Activated naive CD8-positive, alpha-beta T cell treated with anti-CD3 and anti-CD28 coated beads for 36 hours (primary cell): Measurements from ENCODE around the gene MSI2. TPM values are rescaled to one million over a fixed set of nuclear protein-coding genes. Genes with fewer than 3 reads are reported as not detected.
"Not testable (repeated sequence)": the region's sequence is repeated elsewhere in the genome, so short reads cannot be mapped to it uniquely, and the experiment has no call there.

Source experiments
- DNase-seq: peaks from one replicate; pipeline ENCODE4 v3.0.0; 2021
- H3K27ac Mint-ChIP-seq: one replicate; pipeline ENCODE4 v1.8.0; 2022; ENCODE audit warnings: mild to moderate bottlenecking, moderate library complexity, mixed read lengths
- H3K27me3 Mint-ChIP-seq: one replicate; pipeline ENCODE4 v1.8.0; 2022; ENCODE audit warnings: mild to moderate bottlenecking, mixed read lengths
- H3K36me3 Mint-ChIP-seq: one replicate; pipeline ENCODE4 v1.8.0; 2021; ENCODE audit warnings: mild to moderate bottlenecking, mixed read lengths
- H3K4me1 Mint-ChIP-seq: one replicate; pipeline ENCODE4 v1.8.0; 2021; ENCODE audit warnings: mixed read lengths
- H3K4me3 Mint-ChIP-seq: one replicate; pipeline ENCODE4 v1.8.0; 2022; ENCODE audit warnings: mild to moderate bottlenecking, moderate library complexity, mixed read lengths
- H3K9me3 Mint-ChIP-seq: one replicate; pipeline ENCODE4 v1.8.0; 2022; ENCODE audit warnings: mixed read lengths
- total RNA-seq, 2 experiments: library from RNA; stranded (reverse); gene quantifications; one replicate each; pipeline ENCODE4 v1.2.3, GENCODE V29; 2021

The MSI2 gene
- 10 to 100 TPM; 48.0 to 49.4 TPM for total RNA-seq

DNA sequence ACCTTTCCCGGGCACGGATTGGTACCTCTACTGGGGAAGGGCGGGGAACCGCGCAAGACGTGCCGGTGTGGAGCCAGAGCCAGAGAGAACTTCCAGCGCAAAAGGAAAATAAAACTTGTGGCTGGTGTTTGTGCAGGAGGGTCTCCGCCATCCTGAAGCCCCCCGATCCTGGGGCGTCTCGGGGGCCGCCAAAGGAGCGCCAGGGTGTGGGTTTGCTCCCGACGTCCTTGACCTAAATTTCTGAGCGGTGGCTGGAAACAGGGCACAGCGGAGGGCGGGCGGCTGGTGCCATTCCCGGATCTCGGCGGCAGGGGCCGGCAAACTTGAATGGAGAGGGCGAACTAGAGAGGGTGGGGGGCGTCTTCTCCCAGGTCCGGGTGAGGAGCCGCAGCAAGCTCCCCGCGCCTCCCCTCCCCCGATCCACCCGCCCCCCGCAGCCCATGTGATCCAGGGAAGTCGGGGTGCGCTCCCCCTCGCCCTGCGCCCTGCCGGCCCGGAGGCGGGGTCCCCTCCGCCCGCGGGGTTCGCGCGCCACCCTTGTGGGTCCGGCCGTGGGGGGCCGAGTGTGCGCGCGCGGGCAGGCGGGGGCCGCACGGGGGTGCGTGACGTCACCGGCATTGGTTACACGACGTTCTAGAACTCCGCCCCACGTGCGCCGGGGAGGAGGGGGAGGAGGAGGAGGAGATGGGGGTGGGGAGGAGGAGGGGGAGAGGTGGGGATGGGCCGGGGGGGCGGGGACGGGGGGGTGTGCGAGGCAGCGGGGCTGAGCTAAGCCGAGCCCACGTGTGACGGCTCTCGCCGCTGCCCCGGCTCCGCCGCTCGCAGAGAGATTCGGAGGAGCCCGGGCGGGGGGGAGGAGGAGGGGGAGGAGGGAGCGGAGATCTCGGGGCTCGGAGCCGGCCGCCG lies at the start of gene MSI2:
Gene MSI2, plus strand, starts transcription at position 748 of the 906 bp plus-strand sequence. CDS start 220 bp downstream, outside the sequence.
- H3K27me3 Mint-ChIP-seq = no peaks in the 10 kb centered on the region
- peak within 1 kb of the TSS; percentile 90 for H3K27ac Mint-ChIP-seq
- DNase-seq = peak; percentile 85
- H3K4me3 Mint-ChIP-seq = peak within 1 kb of the TSS; percentile 88
- peaks cover 5% of the 10 kb centered on the region for H3K9me3 Mint-ChIP-seq
- H3K36me3 Mint-ChIP-seq = peaks cover 21% of the 10 kb centered on the region
- H3K4me1 Mint-ChIP-seq = peaks cover 40% of the 10 kb centered on the region

DNA sequence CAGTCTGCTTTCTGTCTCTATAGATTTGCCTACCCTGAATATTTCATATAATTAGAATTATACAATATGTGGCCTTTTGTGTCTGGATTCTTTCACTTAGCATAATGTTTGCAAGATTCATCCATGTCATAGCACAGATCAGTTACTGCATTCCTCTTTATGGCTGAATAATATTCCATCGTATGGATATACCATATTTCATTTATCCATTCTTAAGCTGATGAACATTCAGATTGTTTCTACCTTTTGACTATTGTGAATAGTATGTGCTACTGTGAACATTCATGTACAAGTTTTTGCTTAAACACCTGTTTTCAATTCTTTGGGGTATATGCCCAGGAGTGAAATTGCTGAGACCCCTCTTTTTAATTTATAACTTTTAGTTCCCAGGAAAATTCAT lies 49.4 kb upstream of the MSI2 start:
- Mint-ChIP-seq H3K27ac (no peak overlapping the region), H3K4me3 (no peak overlapping the region), H3K27me3 (no peaks in the 10 kb centered on the region), H3K36me3 (no peaks in the 10 kb centered on the region), H3K9me3 (no peaks in the 10 kb centered on the region), H3K4me1 (no peaks in the 10 kb centered on the region)
- DNase-seq = no peak

DNA sequence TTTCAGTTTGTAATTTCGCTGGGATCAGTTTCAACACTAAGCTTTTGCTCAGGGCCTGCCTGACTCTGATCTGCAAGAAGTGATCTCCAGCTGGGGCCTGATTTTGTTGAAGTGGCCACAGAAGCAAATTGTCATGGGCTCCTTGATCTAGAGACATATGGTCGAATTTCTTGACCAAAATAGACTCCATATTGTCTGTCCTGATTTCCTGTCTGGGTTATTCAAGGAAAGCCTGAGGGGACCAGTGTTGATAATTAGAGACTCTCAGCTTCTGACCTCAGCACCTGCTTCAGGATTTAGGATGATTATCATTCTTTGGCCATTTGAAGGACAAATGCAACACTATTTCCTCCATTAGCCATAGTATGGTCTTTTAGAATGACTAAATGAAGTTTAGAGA lies 48.9 kb upstream of the MSI2 start:
- Mint-ChIP-seq H3K36me3 (no peaks in the 10 kb centered on the region), H3K9me3 (no peaks in the 10 kb centered on the region), H3K4me1 (no peaks in the 10 kb centered on the region), H3K27ac (no peak overlapping the region), H3K4me3 (no peak overlapping the region), H3K27me3 (no peaks in the 10 kb centered on the region)
- DNase-seq = no peak

GRCh38 chr17:57210224-57210553 lies 46.1 kb upstream of the MSI2 start:
- Mint-ChIP-seq H3K27me3 (peaks cover 7% of the 10 kb centered on the region), H3K4me3 (no peak overlapping the region)

DNA sequence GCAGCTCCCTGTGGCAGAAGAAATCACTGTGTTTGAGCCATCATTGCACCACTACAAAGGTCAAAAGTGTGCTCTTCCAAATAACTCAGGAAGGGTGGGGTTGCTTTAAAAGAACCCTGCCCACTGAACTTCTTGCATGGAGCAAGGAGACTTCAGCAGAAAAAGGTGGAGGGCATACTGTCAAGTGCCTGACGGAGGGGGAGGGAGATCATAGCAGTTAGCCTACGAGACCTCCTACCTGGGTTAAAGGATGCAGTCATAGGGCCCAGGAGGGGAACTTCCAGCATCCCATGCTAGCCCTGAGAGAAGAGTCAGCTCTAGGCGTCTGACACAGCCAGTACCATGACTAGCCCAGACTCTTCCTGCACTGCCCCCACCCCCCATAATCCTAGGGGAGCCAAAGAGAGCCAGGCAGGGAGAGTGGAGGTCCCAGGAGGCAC lies 45.3 kb upstream of the MSI2 start:
- Mint-ChIP-seq H3K27ac (no peak overlapping the region), H3K27me3 (peaks cover 7% of the 10 kb centered on the region), H3K4me1 (no peaks in the 10 kb centered on the region), H3K36me3 (no peaks in the 10 kb centered on the region), H3K4me3 (no peak overlapping the region), H3K9me3 (no peaks in the 10 kb centered on the region)
- no peak for DNase-seq

More at GRCh38 chr17:57210224-57210553, 46.1 kb upstream of the MSI2 start:
- Mint-ChIP-seq H3K36me3 (no peaks in the 10 kb centered on the region), H3K9me3 (no peaks in the 10 kb centered on the region), H3K4me1 (no peaks in the 10 kb centered on the region), H3K27ac (no peak overlapping the region)
- no peak for DNase-seq

- Mint-ChIP-seq H3K27me3 (peaks cover 7% of the 10 kb centered on the region), H3K36me3 (no peaks in the 10 kb centered on the region), H3K27ac (no peak overlapping the region), H3K4me1 (no peaks in the 10 kb centered on the region), H3K4me3 (no peak overlapping the region), H3K9me3 (no peaks in the 10 kb centered on the region)
- no peak for DNase-seq
These were observed 44.8 kb upstream of the MSI2 start for GRCh38 chr17:57211543-57211942.

DNA sequence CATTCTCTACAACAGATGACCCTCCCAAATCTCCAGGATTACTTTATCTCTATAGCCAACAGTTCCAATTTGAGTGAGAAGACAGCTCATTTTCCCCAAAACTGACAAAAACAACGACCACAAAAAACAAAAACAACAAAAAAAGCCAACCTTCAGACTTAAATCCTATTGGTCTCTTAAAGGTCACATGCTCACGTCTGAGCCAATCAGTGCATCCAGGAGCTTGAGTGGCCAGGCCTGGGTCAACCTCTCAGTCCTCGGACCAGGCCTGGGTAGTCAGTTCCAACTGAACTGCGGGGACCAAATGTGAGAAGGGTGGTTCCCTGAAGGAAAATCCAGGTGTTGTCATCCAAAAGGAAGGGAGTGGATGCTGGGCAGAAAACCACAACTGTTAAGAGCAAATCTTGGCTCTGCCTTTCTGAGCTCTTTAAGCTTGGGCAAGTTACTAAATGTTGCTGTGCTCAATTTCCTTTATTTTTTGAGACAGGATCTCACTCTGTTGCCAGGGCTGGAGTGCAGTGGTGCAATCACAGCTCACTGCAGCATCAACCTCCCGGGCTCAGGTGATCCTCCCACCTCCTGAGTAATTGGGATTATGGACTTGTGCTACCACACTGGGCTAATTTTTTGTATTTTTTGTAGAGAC lies 43.0 kb upstream of the MSI2 start:
- no peaks in the 10 kb centered on the region for H3K9me3 Mint-ChIP-seq
- H3K4me3 Mint-ChIP-seq = no peak overlapping the region
- DNase-seq = no peak
- H3K27me3 Mint-ChIP-seq = peaks cover 7% of the 10 kb centered on the region
- no peak overlapping the region for H3K27ac Mint-ChIP-seq
- no peaks in the 10 kb centered on the region for H3K36me3 Mint-ChIP-seq
- H3K4me1 Mint-ChIP-seq = no peaks in the 10 kb centered on the region

DNA sequence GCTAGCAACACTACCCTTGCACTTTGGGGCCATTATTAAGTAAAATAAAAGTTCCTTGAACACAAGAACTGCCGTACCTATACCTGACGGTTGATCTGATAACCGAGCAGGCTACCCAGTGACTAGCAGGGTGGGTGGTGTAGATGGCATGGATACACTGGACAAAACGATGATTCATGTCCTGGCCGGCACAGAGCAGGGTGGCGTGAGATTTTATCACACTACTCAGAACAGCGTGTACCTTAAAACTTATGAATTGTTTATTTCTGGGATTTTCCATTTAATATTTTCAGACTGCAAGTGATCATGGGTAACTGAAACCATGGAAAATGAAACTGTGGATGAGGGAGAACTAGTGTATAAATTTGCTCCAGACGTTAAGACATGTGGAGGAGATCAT lies 41.0 kb upstream of the MSI2 start:
- Mint-ChIP-seq H3K27ac (no peak overlapping the region), H3K9me3 (no peaks in the 10 kb centered on the region), H3K4me1 (no peaks in the 10 kb centered on the region), H3K4me3 (no peak overlapping the region), H3K27me3 (peaks cover 7% of the 10 kb centered on the region), H3K36me3 (no peaks in the 10 kb centered on the region)
- DNase-seq = no peak

- H3K36me3 Mint-ChIP-seq = peaks cover 2% of the 10 kb centered on the region
- no peak overlapping the region for H3K27ac Mint-ChIP-seq
- no peak overlapping the region for H3K4me3 Mint-ChIP-seq
- H3K4me1 Mint-ChIP-seq = no peaks in the 10 kb centered on the region
- DNase-seq = no peak
- no peaks in the 10 kb centered on the region for H3K27me3 Mint-ChIP-seq
- peaks cover 10% of the 10 kb centered on the region for H3K9me3 Mint-ChIP-seq
These were observed 34.7 kb upstream of the MSI2 start for GRCh38 chr17:57221366-57222350.

DNA sequence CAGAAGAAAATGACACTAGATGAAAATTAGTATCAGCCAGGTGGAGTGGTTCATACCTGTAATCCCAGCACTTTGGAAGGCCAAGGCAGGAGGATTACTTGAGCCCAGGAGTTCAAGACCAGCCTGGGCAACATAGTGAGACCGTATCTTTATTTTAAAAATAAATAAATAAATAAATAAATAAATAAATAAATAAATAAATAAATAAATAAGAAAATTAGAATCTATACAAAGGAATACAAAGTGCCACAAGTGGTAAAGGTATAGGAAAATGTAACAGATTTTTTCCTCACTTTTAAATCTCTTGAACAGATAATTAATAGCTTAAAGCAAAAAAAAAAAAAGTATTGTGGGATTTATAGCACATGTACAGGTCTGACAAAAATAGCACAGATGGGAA lies 33.9 kb upstream of the MSI2 start:
- not testable (repeated sequence) for H3K9me3 Mint-ChIP-seq, H3K4me1 Mint-ChIP-seq, H3K36me3 Mint-ChIP-seq, H3K4me3 Mint-ChIP-seq, H3K27ac Mint-ChIP-seq, H3K27me3 Mint-ChIP-seq, DNase-seq

GRCh38 chr17:57225127-57225526 lies 31.2 kb upstream of the MSI2 start:
- no peak overlapping the region for H3K4me3 Mint-ChIP-seq
- no peaks in the 10 kb centered on the region for H3K4me1 Mint-ChIP-seq

GRCh38 chr17:57226793-57227192 lies 29.5 kb upstream of the MSI2 start:
- Mint-ChIP-seq H3K9me3 (peaks cover 5% of the 10 kb centered on the region), H3K4me1 (no peaks in the 10 kb centered on the region), H3K27me3 (peaks cover 15% of the 10 kb centered on the region), H3K4me3 (no peak overlapping the region), H3K27ac (no peak overlapping the region), H3K36me3 (peaks cover 2% of the 10 kb centered on the region)
- DNase-seq = no peak

More at GRCh38 chr17:57225127-57225526, 31.2 kb upstream of the MSI2 start:
- Mint-ChIP-seq H3K9me3 (peaks cover 10% of the 10 kb centered on the region), H3K27ac (no peak overlapping the region), H3K27me3 (peaks cover 7% of the 10 kb centered on the region), H3K36me3 (peaks cover 2% of the 10 kb centered on the region)
- no peak for DNase-seq

DNA sequence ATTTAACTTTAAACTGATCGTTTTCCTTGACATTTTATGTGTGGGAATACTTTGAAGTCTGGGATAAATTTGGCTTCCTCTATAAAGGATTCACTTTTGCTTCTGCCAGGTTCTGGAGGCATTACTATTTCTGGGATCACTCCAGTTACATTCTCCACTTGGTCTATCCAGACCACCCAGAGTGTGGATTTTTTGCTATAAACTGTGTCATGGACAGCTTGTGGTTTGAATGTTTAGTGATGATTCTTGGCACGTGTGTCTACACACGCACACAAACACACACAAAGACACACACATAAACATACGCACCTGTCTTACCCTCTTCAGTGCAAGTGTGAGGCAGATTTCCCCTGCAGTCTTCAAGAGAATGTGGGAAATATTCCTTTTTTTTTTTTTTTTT lies 27.4 kb upstream of the MSI2 start:
- H3K9me3 Mint-ChIP-seq = no peaks in the 10 kb centered on the region
- no peak for DNase-seq
- H3K27ac Mint-ChIP-seq = no peak overlapping the region
- H3K36me3 Mint-ChIP-seq = no peaks in the 10 kb centered on the region
- H3K27me3 Mint-ChIP-seq = peaks cover 15% of the 10 kb centered on the region
- no peaks in the 10 kb centered on the region for H3K4me1 Mint-ChIP-seq
- H3K4me3 Mint-ChIP-seq = no peak overlapping the region

DNA sequence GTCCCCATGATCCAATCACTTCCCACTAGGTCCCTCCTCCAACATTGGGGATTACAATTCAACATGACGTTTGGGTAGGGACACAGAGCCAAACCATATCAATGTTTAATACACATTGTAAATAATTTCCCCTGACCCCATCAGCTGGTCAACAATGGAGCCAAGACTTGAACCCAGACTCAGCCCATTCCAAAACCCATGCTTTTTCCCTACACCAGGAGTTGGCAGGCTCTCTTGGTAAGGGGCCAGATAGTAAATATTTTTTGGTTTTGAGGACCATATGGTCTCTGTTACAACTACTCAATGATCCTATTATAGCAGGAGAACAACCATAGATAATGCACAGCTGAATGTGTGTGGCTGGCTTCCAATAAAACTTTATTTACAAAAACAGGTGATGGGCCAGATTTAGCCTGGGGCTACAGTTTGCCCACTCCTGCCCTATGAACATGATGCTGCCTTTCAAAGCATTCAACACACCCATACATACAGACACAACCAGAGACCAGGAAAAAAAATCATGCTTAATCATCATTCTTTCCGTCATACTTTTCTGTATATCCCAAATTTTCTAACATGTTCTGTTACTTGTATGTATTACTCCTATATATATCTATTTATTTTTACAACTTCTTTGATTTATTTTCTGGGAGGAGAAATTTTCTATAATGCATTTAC lies 22.1 kb upstream of the MSI2 start:
- H3K9me3 Mint-ChIP-seq = no peaks in the 10 kb centered on the region
- peaks cover 13% of the 10 kb centered on the region for H3K27me3 Mint-ChIP-seq
- H3K27ac Mint-ChIP-seq = no peak overlapping the region
- no peaks in the 10 kb centered on the region for H3K4me1 Mint-ChIP-seq
- no peak for DNase-seq
- no peak overlapping the region for H3K4me3 Mint-ChIP-seq
- H3K36me3 Mint-ChIP-seq = no peaks in the 10 kb centered on the region
